NCI-H146 (cell line): ENCODE measurements around the gene CNTNAP2.

Experiments used
- DNase-seq: peaks from one replicate; lab custom pipeline; 2025; lab: John Stamatoyannopoulos, UW

CNTNAP2 gene

DNA sequence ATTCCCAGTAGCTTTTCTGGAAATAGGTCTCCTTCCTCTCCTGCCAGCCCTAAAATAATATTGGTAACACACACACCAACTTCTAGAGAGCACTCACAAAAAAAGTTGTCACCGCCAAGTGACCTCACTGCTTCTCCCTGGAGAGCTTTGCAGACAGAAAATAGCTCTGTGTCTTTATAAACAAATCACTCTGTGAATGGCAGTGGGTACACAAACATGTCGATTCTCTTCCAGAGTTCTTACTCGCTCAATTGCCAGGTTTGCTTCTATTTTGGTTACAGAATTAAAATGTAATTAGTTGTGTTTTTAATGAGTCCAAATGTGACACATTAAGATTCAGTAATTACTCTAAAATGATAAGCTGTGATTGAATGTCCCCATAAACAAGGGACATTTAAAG is 1824.8 kb downstream of the CNTNAP2 start:
- no peak for DNase-seq

DNA sequence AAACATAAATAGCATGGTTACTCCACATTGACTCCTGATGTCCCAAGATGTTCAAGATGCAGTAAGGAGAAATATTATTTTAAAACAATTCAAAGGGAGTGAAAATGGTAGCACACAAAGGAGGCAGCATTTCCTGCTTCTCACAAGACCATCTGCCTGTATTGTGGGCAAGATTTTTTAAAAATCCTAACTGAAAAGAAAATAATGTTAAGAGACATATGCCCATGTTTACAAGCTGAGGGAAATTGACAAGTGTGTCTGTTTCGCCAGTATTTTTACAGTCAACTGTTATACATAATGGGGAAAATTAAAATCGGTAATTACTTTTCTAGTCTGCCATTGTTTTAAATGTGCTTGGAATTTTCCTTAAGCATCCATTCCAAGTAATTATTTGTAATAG is 1827.7 kb downstream of the CNTNAP2 start:
- no peak for DNase-seq

DNA sequence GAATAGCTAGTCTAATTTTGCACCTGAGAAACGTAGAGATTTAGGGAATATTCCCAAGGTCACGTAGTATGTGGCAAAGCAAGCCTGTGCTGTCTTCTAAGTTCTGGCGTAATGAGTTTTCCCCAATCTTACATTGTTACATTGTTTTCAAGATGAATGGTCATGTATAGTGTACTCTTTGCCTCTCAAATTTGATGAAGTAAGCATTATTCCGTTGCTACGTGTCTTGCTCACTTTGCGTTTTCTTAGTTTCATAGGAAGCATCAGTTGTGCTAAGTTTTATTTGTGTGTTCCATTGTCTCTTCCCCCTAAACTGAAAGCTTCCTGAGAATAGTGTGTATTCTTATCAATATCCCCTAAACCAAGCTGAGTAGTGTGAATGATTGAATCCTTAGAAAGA is 1836.3 kb downstream of the CNTNAP2 start:
- no peak for DNase-seq

DNA sequence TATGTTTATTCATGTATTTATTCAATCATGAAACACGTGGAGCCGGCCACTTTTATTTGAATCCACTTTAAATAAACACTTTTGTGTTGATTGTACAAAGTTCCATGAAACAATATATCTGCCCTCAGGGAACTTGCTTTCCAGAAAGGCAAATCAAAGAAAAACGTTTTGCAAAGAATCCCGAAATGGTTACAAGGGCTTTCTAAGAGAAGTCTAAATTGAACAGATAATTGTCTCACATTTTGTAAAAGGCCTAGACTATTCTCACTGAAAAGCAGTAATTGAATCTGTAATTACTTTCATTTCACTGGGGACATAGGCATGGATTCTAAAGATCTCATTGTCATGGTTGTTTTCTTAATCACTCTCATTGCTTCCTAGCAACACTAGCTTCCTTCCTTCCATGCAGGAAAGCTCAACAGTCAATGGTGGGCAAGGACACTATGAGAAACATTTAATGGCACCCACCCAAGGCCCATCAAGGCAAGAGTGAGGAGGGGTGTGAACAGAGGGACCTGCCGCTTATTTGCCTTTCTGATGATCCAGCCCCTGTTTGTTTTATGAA is 1851.5 kb downstream of the CNTNAP2 start:
- DNase-seq: peak; percentile 22

DNA sequence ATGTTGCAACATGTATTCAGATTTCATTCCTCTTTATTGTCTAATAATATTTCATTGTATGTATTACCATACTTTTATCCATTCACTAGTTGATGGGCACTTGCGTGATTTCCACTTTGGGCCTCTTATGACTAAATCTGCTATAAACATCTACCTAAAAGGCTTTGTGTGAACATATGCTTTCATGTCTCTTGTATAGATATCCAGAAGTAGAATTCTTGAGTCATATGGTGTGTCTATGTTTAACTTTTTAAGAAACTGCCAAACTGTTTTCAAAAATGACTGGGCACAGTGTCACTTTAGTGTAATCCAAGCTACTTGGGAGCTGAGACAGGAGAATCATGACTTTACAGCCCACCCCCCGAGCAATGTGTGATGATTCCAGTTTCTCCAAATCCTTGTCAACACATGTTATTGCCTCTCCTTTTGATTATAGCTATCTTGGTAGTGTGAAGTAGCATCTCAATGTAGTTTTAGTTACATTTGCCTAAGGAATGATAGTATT is 1855.1 kb downstream of the CNTNAP2 start:
- DNase-seq: no peak

DNA sequence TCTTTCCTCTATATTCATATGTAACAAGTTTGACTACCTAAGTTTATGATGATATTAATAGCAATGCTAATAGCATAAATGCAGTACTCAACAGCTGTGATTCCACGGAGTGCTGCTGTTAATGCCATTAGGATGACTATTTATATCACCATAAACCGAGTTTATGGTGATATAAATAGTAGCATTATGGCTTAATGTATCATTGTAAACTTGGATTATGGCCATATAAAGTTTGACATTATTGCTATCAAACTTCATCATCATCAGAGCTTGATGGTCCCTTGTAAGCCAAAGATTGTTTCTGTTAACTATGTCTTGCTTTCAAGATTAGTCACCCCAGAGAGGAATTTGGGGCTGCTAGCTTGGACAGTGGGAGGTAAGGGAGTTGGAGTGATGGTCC is 1861.6 kb downstream of the CNTNAP2 start:
- no peak for DNase-seq

DNA sequence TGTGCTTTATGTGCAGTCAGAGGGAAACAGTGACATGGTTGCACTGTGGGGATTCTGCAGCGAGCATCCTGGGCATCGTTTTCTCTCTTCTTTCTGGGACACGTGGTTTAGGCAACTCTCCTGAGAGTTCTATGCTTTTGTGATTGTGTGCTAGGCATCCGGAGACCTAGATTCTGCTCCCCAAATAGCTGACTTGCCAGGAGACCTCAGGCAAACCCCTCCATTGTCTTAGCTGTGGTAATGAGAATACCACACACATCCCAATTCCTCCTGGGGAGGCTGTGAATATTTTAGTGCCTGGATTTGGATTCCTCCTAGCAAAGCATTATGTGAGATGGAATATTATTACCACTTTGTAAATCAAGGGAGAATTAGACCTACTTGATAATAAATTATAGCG is 1862.0 kb downstream of the CNTNAP2 start:
- no peak for DNase-seq

DNA sequence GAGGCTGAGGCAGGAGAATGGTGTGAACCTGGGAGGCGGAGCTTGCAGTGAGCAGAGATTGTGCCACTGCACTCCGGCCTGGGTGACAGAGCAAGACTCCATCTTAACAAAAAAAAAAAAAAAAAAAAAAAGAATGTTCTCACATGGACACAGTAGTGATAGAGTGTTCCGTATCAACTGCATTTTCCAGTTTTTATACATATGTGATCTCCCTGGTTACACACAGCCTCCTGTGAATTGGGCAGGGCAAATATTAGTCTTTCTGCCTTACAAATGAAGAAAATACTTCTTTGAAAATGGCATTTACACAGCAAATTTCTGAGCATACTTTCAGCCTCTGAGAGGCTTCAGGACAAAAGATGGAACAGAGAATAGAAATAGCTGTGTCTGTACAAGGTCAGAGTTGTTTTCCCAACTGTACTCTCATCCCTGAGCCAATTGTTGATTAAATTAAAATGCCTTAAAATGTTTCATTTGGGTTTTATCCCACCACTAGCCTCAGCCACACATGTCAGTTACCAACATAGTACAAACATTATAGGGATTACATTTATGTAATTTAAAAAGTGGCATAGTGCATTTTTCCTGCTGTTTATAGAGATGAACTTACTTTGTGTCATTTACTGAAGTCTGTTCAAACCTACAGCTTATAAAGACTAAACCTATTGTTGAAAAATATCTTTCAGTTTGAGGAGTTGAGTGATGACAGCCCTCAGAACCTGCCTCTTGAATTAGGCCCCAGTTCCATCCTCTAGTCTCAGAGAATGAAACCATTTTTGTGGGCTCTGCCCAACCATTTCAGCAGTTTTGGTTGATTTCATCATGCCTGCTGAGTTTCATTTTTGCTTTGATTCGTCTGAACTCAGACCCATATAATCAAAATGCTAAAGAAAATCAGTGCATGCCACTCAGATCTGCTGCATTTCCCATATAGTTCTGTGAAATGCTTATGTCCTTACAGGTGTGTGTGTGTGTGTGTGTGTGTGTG is 1864.5 kb downstream of the CNTNAP2 start:
- DNase-seq: no peak

DNA sequence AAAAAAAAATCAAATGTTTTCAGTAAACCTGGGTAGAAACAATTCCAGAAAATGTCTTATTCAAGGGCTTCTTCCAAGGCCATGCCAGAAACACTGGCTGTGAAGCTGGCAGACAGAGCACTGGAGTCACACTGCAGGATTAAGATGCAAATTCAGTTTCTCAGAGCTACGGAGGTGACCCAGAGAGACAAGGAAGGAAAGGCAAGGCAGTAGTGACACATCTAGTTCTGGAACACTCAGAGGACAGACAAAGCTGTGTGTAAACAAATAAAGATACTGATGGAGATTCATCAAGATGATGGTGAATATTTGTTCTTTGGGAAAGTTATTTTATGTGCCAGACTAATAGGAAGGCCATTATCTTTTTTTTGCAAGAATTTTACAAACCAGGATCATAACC is 1865.7 kb downstream of the CNTNAP2 start:
- no peak for DNase-seq

DNA sequence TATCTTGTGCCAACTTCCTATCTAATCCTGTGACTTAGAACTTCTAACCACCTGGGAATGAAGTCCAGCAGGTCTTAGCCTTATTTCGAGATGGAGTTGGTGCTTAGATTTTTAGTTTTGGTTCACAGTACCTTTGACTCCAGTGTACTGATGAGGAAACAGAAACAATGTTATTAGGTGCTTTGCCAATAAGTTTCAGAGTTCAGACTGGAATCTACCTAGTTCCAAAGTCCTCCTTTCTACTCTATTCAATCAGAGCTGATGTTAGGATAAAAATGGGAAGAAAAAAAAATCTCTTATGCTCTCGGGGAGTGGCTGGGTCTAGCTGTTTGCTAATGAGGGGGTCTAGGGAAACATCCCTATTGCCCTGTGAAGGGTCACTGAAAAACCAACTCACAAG is 1867.7 kb downstream of the CNTNAP2 start:
- DNase-seq: no peak

DNA sequence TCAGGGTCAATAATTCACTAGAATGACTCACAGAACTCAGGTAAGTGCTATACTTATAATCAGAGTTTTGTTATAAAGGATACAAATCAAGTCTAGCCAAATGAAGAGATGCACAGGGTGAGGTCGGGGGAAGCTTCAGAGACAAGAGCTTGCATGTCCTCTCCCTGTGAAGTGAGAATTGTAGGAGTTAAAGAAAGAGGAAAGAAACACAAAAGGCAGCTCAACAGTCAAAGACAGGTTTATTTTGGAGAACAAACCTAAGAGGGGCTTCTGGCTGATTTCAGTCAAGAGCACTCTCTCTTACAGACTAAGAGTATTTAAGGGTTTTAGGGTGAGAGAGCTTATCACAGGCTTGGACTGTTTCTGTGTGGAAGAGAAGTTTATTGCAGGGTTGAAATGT is 1873.5 kb downstream of the CNTNAP2 start:
- no peak for DNase-seq

DNA sequence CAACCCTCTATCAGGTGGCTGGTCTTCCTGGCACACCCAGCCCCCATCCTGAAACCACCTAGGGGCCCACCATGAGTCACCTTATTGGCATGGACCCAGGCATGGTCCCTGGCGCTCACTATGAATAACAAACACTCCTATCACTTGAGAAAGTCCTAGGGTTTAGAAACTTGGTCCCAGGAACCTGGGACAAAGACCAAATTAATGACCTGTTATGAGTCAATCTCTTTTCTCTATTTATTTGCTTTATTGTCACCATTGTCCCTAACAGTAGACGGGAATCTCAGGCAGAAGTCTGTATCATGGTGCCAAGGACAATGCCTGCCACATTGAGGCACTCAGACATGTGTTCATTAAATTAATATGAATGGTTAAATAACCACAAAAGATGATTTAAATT is 1874.3 kb downstream of the CNTNAP2 start:
- DNase-seq: no peak

DNA sequence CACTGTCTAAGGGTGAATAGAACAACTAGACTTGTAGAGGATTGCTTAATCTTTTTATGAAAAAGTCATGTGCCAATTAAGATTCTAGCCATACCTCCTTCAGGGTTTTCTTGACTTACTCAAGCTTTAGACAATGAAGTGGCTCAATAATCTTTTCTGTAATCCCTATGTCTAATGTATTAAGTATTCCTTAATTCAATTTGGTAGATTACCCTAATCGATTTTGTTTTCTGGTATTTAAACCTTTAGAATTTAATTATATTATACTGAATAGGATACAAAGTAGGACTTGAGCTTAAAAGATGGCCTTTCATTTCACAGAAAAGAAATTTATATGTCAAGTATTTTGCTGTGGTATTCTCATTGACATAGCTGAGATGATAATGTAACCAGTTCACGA is 1876.1 kb downstream of the CNTNAP2 start:
- DNase-seq: no peak

DNA sequence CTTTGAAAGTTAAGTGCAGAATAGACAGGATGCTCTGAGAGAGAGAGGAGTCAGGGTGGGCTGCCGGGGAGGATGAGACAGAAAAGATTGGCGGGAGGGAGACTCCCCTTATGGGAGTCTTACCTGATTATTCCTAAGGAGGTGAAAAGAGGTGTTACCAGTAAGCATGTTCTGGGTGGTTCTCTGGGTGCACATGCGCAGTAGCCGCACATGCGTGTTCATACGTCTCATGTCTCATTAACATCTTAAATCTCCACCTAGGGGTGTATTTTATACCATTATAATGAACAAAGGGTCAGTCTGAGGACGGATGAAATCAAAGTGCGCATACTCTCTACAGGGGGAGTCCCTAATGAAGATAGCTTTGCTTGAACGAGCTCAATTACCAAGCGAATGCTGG is 1881.0 kb downstream of the CNTNAP2 start:
- no peak for DNase-seq

DNA sequence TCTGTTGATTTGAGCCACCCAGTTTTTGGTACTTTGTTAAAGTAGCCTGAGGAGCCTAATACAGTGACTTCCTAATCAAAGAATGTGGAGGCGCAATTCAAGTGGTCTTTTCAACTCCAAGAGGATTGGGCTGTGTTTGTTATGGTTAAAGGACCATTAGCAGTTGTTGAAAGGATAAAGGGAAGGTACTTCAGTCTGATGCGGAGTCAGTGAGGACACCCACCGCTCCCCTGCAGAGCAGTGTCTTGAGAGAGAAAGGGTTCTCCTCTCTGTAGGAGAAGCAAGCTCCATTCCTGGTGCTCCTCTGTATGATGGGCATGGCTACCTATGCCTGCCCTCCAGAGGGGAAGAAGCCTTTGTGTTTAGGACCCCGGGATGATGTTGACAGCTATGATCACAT is 1883.4 kb downstream of the CNTNAP2 start:
- DNase-seq: no peak

DNA sequence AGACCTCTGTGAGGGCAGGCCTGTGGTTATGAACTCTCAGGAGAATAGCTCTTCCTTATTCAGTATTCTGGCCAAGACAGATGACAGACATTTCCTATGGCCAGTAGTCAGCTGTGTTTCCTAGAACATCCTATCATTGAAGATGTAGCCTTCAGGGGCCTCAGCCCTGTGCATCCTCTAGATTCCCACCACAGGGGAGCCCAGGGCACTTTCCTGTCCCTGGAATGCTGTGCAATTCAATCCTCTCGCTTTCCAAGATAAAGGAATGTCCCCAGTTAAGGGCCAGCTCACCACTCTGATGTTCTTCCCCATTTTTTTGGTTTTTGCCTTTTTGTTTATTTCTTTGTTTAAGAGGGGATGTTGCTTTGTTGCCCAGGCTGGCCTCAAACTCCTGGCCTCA is 1895.2 kb downstream of the CNTNAP2 start:
- DNase-seq: no peak

DNA sequence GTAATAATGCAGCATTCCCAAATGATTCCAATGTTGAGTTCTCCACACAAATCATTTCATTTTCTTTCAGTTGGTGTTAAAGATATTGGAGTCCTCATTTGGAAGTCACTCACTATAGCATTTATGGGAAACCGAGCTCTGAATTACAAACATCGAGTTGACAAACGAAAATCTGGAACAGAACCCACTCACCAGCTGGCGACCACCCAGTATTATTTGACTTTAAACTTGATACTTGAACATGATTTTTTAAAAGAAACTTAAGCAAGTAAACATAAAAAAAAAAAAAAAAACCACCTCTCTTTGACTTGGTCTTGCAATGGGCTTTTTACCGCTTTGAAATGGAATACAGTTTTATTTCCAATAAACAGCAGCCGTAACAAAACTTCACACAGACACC is 1897.4 kb downstream of the CNTNAP2 start:
- DNase-seq: no peak

DNA sequence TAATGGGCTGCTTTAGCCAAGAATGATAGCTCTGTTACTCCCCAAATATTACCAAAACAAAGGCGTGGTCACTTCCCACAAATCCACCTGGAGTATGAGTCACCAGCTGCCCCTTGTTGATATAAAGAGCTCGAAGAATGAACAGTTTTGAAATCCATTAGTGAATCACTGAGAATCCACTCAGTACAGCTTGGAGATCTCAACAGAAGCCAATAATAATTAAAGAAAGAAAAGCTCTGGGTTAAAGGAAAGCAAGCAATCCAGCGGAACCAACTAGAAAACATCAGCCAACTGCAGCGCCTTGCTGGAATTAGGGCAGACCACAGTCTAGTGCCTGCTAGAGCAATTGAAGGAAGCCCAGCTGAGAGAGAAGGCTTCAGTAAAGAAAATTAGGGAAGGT is 1897.9 kb downstream of the CNTNAP2 start:
- peak; percentile 63 for DNase-seq

DNA sequence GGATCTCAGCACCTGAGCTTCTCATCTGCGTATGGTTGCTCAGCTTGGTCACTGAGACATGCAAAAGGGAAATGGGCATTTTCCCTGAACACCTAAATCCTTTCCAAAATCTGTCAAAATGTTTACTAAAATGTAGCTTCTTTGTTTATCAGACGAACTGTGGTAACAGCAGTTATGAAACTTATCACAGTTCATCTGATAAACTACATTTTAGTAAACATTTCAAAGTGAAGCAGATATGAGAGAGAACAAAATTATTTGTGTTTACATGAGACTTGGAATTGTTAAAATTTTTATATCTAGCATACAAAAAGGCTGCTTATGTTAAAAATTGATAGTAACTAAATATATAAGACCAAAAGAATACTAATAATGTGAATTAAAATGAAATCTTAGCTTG is 1900.5 kb downstream of the CNTNAP2 start:
- DNase-seq: no peak

DNA sequence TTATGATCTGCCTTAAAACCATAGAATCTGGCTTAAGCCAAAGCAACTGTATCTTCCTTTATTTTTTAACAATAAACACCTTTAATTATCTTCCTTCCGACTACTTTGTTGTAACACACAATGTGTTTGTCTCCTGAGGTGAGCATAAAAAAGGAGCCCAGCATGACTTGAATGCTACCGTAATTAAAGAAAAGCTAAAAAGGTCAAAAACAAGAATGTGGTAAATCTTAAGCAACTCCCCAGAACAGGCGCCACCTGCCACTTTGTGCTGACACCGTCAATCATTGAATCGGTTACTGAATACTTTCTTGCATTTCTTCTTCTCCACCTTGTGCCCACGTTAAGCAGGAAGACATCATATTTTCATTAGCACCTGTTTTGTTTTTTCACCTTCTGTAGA is 1904.1 kb downstream of the CNTNAP2 start:
- no peak for DNase-seq

DNA sequence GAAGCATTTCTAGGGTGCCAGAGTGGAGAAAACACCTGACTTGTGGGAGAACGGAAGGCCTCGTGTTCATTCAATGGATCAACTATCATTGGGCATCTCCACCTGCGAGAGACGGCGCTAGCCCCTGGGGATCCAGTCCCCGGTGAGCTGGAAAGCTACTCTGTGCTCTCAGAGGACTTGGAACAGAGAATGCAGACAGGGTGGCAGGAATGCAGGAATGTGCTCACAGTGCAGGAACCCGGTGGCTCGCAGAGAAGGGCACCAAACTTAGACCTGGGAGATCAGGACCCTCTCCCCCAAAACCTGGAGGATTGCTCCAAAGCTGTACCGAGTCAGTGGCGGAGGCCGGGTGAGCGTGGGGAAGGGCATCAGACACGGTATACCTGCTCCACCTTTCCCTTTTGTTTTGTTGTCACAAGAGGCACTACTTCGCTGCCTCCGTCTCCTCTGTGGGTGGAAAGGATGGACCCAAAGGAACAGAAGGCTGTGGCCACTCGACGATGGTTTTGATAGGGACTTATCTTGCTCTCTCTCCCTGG is 1905.0 kb downstream of the CNTNAP2 start:
- no peak for DNase-seq

DNA sequence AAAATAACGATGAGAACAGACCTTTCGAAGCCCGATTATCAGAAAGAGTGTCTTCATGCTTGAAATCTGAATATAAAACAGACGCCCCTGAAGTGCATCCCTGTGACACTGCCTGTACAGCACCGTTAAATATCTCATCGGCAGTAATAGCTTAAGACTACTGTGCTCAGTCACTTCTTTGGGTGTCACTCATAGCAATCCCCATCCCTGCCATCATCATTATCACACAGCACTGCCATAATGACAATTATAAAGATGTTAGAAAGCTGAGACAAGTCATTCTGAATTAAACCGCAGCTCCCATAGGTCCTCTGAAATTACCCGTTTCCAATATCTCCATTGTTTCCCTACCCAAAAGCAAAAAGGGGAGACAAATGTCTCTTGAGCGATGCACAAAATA is 1906.2 kb downstream of the CNTNAP2 start:
- no peak for DNase-seq

DNA sequence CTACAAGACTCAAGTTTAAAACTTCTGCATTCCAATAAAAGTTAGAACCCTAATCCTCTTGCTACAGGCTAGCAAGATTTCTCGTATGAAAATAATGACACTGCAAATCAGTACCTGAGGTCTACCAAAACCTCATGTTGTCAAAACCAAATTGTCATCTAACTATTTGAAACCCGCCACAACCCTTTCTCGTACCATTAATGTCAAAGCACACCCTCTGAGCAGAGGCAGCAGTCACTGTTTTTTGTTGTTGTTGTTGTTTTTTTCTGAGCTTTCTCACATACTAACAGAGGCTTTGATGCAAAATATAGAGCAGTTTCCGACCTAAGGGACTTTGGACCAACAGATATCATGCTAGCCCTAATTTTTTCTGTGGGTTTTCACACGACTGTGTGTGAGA is 1910.1 kb downstream of the CNTNAP2 start:
- no peak for DNase-seq
